NCI-H1930 (cell line): ENCODE measurements around the gene CORO2B.
A peak's percentile ranks its signal among the peaks of the same experiment; 100 is the strongest.
"Not testable (repeated sequence)": the region's sequence is repeated elsewhere in the genome, so short reads cannot be mapped to it uniquely, and the experiment has no call there.

Experiments
- DNase-seq, 2 experiments: peaks; one replicate each; lab custom pipeline; 2025; lab: John Stamatoyannopoulos, UW

CORO2B gene

GRCh38 chr15:68592054-68592453 lies 13.3 kb downstream of the CORO2B start:
- DNase-seq: no peak

- DNase-seq: no peak
Observed at GRCh38 chr15:68592544-68592943, 13.8 kb downstream of the CORO2B start.

GRCh38 chr15:68593341-68593740 lies 14.5 kb downstream of the CORO2B start:
- DNase-seq: no peak

- no peak for DNase-seq
Observed at GRCh38 chr15:68593828-68594532, 15.2 kb downstream of the CORO2B start.

GRCh38 chr15:68594533-68595259 lies 15.9 kb downstream of the CORO2B start:
- DNase-seq: no peak

GRCh38 chr15:68595260-68595564 lies 16.4 kb downstream of the CORO2B start:
- DNase-seq: no peak

GRCh38 chr15:68595761-68596160 lies 17.0 kb downstream of the CORO2B start:
- DNase-seq: no peak

GRCh38 chr15:68596691-68597090 lies 17.9 kb downstream of the CORO2B start:
- no peak for DNase-seq

- DNase-seq: no peak
Observed at GRCh38 chr15:68597581-68597980, 18.8 kb downstream of the CORO2B start.

- no peak for DNase-seq
Observed at GRCh38 chr15:68598171-68599152, 19.7 kb downstream of the CORO2B start.

GRCh38 chr15:68599153-68599545 lies 20.4 kb downstream of the CORO2B start:
- DNase-seq: no peak

GRCh38 chr15:68599560-68600071 lies 20.8 kb downstream of the CORO2B start:
- peak in 1 of 2 experiments; percentile 1 for DNase-seq

- DNase-seq: no peak
Observed at GRCh38 chr15:68601206-68602197, 22.7 kb downstream of the CORO2B start.

- no peak for DNase-seq
Observed at GRCh38 chr15:68602459-68603215, 23.8 kb downstream of the CORO2B start.

- DNase-seq: no peak
Observed at GRCh38 chr15:68603216-68603595, 24.4 kb downstream of the CORO2B start.

- no peak for DNase-seq
Observed at GRCh38 chr15:68603951-68604350, 25.2 kb downstream of the CORO2B start.

GRCh38 chr15:68604840-68605478 lies 26.2 kb downstream of the CORO2B start:
- DNase-seq: not testable (repeated sequence)

- no peak for DNase-seq
Observed at GRCh38 chr15:68606375-68606774, 27.6 kb downstream of the CORO2B start.

GRCh38 chr15:68608206-68608843 lies 29.5 kb downstream of the CORO2B start:
- DNase-seq: no peak
